GM18499 (cell line): Measurements from ENCODE around the gene CERK.

Experiments
- ATAC-seq: cut with Tn5 transposase; IDR thresholded peaks from one replicate; pipeline ENCODE4 v1.9.1; 2021; ENCODE audit warnings: moderate number of reproducible peaks; ENCODE audit not compliant: insufficient read depth, unreplicated experiment

Gene CERK

DNA sequence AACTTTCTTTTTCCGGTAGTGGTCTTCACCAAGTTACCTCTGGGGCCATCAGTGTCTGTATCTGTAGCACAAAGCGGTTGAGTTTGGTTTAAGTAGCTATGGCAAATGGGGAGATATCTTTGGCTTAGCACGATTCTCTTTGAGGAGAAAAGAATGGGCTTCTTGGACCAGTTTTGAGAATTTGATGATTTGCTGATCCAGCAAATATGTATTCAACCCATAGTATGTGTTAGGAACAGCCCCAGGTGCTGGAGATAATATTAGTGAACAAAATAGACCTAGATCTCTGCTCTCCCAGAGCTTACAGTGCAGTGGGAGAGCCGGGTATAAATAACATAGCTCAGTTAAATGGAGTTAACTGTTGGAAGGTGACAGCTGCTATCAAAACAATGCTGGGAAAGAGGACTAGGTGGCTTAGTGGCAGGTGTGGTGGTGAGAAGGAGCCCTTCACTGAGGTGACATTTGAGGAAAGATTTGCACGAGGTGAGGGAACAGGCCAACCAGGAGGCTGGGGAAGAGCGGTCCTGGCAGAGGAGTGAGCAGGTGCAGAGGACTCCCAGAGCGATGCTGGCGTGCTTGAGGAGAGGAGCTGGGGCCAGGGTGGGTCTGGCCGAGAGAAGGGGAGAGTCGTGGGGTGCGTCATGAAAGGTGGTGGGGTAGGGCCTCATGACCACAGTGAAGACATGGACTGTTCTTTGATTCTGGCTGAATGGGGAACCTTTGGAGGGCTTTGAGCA is 29.4 kb upstream of the CERK start:
- ATAC-seq = no peak

DNA sequence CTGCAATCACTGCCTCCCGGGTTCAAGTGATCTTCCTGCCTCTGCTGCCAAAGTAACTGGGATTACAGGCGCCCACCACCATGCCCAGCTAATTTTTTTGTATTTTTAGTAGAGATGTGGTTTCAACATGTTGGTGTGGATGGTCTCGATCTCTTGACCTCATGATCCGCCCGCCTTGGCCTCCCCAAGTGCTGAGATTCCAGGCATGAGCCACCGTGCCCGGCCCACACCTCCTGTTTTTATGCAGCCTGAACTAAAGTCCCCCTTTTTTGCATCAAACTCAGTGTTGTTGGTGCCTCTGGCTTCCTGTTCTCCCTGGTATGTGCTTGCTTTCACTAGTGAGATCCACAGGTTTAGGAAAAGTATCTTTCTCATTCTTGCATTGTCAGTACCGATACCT is 28.6 kb upstream of the CERK start:
- no peak for ATAC-seq

DNA sequence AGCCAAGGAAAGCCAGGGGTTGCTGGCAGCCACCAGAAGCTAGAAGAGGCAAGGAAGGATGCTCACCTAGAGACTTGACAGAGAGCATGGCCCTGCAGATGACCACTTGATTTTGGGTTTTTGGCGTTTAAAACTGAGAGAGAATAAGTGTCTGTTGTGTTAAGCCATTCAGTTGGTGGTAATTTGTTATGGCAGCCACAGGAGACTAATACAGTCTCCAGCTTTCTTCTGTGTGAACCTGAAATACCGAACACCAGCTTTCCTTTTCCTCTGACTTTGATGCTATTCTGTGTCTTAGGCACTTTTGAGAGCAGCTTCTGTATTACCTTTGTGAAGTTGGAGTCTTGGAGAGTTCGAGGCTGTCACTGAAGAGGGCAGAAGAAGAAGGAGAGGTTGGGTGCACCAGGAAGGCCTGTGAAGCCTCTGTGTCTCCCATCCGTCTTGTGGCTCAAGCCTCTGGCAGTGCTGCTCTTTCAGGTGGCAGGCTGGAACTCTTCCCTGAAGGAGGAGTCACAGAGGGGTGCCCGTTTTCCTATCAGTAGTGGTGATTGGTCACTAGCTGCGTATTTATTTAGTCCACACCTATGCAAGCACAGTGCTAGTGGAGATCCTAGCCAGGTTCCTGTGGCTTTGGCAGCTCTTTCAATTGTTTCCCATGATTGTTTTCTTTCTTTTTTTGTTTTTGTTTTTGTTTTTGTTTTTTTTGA is 26.9 kb upstream of the CERK start:
- no peak for ATAC-seq

DNA sequence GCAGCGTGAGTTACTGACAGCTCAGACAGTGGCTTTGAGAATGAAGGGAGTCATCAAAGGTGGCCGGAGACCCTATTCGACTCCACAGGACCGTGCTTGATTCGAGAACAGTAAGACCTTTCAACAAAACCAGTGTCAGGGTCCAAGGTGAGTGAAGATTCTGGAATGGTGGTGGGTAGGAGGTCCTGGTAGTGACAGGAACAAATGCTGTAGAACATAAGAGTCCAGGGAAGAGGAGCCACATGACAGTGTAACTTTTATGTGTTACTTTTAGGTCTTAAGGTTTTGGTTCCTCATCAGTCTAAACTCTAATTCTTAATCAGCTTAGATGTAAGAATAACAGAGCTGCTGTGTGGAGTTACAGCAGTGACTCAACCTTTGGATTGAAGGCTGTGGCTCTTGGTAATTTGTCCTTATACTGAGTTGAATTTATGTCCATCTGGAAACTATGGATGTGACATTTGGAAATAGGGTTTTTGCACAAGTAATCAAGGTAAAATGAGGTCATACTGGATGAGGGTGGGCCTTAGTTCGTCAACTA is 26.2 kb upstream of the CERK start:
- ATAC-seq = no peak

DNA sequence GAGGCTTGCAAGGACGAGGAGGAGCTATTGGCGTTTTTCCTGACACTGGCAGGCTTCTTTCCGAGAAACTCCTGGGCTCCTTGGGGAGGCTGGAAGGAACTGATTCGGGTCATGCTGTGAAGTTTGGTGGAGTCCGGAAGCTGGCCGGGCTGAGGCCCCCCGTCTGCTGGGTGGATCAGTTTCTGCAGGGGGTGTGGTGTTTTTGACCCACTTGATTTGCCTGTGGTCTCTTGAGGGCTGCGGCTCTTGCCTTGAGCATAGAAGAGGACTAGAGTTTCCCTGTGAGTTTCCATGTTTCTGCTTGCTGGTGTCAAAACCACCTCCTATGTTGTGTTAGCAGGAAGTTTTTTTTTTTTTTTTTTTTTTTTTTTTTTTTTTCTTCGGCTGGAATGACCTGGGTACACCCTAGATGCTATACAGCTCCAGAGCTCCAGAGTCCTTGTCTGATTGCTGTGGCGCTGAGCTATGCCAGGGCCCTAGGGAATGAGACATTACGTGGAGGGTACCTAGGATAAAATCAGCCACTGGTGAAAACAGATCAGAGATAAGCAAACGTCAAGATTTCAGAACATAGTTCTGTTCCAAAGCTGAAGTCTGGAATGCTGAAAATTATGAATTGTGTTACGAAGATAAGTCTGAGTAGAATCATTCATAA is 25.1 kb upstream of the CERK start:
- no peak for ATAC-seq

DNA sequence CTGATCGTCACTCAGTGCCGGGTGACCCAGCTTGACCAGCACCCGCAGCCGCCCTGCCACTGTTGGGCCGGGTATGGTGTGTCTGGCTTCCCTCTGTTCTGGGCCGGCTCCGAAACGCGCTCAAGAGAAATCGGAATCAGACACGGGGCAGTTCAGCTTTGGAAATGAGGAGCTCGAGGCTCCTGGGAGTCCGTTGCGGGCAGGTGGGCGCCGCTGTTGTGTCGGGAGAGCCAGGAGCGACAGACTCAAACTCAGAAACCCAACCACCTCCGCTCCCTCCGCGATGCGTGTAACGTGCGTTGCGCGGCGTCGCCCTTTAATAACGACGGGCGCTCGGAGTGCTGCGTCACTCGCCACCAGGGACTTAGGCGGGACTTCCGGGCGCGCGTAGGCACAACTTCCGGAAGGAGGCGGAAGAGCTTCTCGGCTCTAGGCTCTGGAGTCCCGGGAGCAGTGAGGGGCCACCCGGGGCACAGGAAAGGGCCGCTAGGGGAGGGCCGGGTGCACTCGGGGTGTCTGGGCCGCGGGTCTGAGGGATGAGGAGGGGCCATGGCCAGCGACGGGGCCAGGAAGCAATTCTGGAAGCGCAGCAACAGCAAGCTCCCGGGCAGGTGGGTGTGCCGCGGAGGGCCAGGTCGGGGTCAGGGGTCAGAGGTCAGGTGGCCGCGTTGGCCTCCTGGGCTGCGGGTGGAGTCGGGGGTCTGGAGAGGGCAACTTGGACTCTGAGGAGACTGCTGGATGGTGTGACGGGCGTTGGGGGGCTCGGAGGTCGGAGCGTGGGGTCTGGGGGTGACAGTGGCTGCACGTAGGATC is 24.4 kb upstream of the CERK start, which contains the start of gene TBC1D22A:
Gene TBC1D22A (plus strand): TSS at position 413 of the 813 bp plus-strand sequence. CDS start 137 bp downstream, at position 550.
- peak; percentile 39 for ATAC-seq

DNA sequence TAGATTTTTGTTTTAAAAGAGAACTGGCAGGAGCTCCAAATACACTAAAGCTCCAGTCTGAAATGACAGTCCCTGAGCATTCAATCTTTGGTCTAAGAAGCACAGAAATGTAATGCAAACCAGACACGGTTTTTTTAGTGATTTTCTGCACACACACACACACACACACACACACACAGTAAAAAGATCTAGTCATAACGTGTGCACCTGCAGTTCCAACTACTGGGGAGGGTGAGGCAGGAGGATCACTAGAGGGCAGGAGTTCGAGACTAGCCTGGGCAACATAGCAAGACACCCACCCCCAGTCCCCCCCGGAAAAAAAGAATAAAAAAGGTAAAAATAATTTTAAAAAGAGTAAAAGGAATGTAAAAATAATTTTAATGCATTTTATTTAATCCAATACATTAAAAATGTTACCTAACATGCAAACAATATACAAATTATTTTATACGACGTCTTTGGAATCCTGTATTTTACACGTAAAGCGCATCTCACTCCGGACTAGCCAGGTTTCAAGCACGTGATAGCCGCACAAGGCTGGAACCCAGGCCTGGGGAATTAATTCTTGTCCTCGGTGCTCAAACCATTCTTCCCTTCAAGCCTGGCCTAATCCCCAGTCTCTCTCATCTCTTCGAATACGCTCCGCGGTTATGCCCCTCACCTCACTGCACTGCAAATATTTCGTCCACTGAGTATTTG is 23.6 kb upstream of the CERK start:
- ATAC-seq = no peak

DNA sequence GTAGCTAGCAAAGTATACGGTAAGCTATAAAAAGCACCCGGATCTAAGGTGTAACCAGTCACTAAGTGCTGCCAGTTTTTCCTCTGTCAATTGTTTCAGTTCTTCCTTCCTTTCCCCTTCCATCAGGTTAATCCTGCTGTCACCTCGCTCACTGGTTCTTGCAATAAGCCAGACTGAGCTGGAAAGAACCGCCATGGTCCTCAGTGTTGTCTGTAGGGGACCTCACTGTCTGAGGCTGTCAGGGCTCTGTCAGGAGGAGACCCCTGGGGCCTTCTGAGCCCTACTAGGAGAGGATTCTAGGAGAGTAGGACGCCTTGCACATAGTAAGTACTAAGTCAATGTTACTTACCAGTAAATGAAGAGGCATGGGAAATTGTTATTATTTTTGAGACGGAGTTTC is 23.0 kb upstream of the CERK start:
- ATAC-seq = no peak

DNA sequence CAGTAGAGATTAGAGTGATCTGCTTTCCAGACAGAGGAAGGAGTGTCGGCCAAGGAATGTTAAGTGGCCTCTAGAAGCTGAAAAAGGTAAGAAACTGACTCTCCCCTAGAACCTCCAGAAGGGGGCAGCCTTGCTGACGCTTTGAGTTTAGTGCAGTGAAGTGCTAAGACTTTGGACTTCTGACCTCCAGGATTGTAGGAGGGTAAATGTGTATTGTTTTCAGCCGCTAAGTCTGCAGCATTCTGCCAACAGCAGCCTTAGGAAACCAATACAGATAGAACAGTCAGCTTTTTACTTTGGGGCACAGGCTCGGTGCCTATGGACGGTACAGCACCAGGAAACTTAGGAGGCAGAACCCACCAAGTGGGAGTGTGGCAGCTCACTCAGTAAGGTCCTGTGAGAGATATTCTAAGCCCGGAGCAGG is 20.8 kb upstream of the CERK start:
- no peak for ATAC-seq

DNA sequence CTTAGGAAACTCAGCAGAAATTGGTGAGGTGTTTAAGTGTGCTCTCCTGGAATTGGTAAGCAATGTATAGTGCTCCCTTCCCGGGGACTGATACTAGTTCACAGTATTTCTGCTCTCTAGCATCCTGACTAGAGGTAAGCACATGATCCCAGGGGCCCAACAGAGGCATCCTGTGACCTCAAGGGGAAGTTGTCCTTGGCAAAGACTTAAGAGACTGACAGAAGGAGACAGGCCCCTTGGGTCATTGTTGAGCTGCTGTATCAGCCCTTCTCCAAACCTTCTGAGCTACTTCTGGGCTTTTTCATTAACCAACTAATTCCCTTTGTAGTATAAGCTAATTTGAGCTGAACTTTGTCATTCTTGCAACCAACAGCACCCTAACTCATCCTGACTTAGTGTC is 20.1 kb upstream of the CERK start:
- no peak for ATAC-seq

DNA sequence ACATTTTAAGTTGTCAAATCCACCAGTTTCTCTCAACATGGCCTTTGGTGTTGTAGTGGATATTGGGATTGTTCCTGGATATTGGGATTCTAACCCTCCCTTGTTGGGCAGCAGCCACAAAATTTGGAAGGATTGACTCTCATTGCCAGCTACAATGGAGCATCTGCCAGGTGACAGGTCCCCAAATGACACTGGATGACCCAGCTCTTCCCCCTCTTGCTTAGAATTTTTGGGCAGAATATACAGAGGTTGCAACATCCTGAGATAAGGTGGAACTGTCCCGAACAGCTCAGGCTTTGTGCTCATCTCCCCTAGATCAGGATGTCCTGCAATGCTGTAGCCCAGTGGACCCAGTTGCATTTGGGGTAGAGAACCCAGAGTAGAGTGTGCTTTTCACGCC is 19.1 kb upstream of the CERK start:
- ATAC-seq = no peak

DNA sequence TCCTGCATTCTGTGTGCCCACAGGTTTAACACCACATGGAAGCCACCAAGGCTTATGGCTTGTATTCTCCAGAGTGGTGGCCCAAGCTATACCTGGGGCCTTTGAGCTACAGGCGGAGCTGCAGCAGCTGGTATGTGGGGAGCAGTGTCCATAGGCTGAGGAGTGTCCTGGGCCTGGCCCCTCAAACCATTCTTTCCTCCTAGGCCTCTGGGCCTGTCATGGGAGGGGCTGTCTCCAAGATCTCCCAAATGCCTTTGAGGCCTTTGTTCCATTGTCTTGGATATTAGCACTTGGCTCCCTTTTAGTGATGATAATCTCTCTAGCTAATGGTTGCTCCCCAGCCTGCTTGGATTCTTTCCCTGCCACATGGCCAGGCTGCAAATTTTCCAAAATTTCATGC is 18.0 kb upstream of the CERK start:
- ATAC-seq = no peak

DNA sequence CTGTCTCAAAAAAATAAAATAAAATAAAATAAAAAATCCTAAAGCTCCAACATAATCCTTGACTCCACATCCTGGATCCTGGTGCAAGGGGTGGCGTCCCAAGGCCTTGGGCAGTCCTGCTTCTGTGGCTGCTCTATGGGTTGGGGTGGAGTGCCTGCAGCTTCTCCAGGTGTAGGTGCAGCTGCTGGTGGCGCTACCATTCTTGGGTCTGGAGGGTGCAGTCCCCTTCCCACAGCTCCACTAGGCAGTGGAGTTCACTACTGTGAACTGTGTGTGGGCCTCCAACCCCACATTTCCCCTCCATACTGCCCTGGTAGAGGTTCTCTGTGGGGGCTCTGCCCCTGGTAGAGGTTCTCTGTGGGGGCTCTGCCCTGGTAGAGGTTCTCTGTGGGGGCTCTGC is 17.5 kb upstream of the CERK start:
- ATAC-seq = no peak

DNA sequence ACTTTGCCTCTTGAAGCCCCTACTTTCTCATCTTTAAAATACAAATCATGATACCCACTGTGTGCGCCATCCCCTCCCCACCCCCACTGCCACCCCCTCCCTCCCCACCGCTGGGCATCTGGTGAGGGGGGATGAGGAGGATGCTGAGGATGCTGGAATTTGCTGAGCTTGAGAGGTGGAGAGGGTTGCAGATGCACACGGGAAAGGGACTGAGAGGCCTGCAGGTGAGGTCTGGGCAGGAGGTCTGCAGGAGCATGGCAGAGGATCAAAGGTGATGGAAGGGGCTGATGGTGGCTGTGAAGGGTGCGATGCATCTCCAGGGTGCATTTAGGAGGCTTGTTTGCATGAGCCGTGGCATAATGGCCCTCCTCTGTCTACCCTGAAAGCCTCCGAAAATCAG is 16.8 kb upstream of the CERK start:
- no peak for ATAC-seq

DNA sequence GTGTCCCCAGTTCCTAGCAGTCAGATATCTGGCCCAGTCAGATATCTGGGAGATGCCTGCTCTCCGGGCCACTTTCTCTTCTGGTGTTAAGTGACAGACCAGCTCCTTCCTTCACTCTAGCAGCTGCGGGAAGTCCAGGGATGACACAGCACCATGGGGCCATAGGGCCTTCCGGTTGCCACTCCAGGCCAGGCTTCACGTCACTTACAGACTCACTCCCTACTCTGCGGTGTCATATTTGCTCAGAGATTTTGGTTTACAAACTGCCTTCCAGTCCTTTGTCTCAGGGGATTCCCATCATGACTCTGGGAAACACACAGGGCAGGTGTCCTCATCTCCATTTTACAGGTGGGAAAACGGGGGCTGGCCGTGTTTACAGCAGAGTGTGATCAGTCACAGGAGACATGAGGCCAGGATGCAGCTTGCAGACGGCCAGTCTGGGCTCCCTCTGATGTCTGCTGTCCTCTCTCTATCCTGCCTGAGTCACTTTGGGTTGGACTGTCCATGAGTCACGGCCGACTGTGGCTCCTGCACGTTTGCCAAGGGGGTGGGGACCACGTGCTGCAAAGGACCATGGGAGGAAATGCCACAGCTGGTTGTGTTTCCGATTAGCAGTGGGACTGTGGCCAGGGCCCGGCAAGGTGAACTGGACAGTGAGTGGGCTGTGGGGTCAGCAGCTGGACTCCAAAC is 16.2 kb upstream of the CERK start:
- no peak for ATAC-seq

DNA sequence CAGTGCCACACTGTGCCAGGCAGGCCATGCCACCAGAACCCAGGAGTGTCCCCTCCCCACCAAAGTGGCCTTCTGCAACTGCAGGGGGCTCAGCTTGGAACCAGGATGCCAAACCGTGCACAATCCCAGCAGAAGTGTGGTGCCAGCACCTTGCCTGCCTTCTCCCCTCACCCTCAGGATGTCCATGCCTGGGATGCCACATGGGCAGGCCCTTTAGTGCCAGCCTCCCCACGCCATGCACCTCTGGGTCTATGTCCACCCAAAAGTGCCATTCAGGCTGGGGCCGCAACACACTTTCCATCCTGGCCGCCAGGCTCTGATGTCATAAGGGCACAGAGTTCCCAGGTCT is 15.7 kb upstream of the CERK start:
- ATAC-seq = no peak

DNA sequence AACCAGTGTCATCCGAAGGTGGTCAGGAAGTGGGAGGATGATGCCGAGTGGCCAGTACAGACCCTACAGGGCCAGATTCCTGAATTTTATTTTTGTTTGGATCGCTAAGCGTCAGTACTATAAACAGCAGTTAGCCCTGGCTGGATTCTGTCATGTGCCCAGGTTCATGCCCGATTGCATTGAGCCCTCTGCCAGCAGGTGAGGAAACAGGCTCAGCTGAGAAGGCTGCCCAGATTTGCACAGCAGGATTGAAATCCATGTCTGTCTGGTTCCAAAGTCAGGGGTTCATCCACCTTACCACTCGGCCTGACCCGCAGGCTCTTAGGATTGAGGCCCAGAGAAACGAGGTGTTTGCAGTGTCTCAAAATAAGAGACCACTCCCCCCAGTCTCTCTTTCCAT is 15.3 kb upstream of the CERK start:
- no peak for ATAC-seq

DNA sequence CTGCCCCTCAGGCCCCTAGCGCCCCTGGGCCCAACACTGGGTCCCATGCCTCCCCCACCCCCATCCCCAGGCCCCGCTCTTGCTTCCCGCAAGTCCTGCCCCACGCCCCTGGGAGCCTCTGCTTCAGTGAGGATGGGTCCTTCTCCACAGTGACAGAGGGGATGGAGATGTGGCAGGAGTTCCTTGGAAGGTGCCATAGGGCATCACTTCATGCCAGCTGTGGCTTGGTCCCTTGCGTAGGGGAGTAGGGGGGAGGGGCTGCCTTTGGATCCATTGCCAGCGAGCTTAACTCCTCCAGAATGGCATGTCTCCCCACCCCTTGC is 14.9 kb upstream of the CERK start:
- ATAC-seq = no peak

DNA sequence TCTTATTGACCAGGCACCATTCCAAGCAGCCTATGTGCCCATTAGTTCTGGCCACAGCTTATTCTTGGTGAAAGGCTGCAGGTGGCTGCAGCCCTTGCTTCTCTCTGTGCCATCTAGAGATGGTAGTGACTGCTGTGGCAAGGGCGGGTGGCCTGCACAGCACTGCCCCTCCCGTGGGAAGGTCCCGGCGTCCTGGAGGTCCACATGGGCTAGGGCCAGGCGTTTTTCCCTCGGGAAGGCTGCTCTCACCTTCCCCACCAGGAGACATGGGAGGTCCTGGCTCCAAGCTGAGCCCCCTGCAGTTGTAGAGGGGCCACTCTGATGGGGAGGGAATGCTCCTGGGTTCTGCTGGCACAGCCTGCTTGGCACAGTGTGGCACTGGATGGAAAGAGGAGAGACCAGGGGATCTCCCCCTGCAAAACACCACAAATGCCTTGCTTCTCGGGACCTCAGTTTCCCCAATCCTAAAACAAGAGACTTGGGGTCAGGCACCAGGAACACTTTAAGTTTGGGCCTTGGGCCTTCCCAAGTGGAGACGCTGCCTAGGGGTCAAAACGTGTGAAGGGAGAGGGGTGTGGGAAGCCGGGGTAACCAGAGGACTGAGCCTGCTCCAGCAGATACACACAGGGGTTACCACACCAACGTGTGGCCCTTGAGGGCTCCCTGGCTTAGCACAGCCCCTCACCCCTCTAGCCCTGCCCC is 14.4 kb upstream of the CERK start:
- no peak for ATAC-seq
